Measurements from ENCODE around the gene RAD23B.
"Not testable (repeated sequence)": the region's sequence is repeated elsewhere in the genome, so short reads cannot be mapped to it uniquely, and the experiment has no call there.

RAD23B gene

DNA sequence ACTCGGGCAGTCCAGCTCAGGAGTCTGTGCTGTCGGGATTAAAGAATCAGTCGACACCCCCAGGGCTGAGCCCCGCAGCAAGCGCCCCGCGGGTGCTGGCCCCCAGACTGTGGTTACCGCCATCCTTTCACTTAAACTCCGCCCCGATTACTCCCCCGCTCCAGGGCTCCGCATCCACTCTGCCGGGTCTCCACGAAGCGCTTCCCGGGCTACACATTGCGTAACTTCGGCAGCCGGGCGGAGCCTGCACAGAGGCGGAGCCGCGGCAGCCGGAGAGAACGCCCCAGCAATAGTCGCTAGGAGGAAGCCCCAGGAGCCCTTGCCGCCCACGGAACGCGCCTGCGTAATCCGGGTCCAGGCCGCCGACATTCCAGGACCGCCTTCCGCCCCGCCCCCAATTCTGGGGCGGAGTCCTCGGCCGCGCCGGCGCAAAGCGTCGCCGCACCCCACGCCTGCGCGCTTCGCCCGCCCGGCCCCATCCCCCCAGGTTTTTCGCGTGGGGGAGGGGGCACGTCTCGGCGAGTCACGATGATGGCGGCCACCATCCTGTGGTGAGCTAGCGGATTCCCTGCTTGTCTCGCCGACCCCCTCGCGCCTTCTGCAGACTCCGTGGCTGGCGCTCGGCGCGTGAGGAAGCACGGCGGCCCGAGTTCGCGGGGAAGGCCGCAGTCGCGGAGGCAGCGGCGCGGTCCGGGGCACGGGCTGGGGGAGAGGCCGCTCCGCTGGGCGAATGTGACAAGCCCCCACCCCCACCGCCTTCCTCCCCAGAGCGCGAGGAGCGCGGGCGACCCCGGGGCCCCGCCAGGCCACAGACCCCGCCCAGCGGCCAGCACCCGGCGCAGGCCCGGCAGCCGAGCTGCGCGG is at the start of gene RAD23B:
Gene RAD23B (plus strand): TSS at position 521 of the 864 bp plus-strand sequence. CDS start 351 bp downstream, outside the sequence.
- peak; percentile 100 for DNase-seq

DNA sequence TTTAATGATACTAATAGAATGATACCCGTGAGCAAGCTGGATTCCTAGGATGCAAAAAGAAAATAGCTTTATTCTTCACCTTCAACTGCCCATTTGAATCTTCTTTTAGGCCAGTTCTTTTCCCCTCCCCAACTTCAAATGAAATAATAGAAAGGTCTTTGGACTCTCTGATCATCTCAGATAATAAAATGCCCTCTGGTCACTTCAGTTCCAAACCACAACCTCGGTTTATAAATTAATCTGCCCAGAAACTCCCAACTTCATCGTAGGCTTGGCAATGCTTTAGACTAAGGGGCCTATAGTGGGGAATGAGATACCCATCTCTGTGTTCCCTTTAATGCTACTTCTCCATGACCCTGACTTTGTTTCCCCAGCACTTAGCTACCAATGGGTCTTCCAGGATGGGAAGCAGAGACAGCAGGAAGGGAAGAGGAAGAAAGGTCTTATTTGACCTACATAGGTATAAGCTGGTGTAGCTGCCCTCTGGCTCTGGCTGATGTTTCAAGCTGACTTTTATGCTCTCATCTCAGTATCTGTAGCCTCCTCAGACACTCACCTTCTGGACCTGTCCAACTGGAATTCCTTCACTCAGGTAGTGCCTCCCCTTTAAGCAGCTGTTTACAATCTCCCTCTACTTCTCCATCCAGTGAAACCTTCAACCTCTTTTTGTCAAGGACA is 47.2 kb upstream of the RAD23B start:
- DNase-seq = no peak

DNA sequence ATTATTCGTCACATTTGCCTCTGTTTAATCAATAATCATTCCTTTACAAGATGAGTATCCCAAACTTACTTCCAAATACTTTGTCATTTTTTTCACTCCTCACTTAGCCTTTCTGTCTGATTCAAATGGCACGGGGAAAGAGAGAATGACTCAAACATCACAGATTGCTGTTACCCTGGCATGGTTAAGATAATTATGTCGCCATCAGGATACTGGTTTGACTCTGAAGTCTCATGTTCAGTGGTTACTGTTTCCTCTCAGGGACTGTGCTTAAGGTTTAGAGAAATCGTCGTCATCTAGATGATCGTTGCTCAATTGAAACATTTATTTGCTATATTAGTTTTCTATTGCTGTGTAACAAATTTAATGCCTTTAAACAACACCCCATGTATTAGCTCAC is 45.2 kb upstream of the RAD23B start:
- DNase-seq = no peak

DNA sequence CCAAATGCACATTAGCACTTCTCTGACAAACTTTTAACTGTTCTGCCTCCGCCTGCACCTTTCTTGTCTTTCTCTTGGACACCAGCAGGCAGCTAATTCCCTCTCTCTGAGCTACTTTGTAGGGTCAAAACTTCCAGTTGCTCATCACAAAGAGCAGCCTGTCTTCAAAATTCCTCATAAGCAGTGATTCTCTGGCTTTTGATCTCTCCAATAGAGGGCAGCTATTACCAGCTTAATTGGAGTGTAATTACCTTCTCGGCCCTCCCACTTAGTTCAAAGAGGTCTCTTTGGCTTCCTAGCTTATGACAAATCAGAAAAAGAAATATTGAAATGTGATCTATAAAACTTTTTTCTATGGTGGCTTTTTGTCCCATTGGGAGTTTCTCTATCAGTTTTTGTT is 43.6 kb upstream of the RAD23B start:
- no peak for DNase-seq

DNA sequence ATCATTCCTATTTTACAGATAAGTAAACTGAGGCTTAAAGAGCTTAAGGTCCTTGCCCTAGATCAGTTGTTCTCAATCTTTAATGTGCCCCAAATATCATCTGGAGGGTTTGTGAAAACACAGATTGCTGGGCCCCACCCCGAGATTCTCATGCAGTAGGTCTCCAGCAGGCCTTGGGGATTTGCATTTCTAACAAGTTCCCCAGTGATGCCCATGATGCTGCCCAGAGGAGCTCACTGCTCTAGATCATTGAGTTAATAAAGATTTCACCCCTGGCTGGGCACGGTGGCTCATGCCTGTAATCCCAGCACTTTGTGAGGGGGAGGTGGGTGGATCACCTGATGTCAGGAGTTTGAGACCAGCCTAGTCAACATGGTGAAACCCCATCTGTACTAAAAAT is 42.8 kb upstream of the RAD23B start:
- DNase-seq = no peak

DNA sequence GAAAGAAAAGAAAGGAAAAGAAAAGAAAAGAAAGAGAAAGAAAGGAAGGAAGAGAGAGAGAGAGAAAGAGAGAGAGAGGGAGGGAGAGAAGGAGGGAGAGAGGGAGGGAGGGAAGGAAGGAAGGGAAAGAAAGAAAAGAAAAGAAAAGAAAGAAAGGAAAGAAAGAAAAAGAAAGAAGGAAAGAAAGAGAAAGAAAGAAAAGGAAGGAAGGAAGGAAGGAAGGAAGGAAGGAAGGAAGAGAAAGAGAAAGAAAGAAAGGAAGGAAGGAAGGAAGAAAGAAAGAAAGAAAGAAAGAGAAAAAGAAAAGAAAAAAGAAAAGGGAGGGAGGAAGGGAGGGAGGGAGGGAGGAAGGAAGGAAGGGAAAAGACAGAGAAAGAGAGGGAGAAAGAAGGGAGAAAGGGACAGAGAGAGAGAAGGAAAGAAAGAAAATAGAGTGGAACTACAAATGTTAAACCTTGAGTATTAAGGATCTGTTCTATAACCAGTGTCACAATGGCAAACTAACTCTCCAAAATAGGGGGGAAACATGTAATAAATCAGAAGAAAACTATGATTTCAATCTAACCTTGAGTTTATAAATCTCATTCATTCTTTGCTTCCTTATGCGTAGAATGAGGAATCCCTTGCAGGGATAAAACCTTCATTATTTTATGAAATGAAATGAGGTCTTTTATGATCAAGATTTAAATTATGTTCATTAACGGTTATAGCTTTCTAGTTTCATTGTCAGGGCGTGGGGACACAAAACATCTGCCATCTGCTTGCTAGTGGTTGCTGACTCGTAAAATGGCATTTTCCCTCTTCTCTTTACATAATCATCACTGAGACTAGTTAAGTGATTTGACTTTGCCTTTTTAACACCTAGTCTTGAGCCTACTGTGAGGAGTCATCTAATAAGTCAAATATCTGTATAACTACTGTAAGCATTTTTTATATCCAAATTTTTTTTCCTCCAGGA is 40.7 kb upstream of the RAD23B start:
- DNase-seq = no peak

DNA sequence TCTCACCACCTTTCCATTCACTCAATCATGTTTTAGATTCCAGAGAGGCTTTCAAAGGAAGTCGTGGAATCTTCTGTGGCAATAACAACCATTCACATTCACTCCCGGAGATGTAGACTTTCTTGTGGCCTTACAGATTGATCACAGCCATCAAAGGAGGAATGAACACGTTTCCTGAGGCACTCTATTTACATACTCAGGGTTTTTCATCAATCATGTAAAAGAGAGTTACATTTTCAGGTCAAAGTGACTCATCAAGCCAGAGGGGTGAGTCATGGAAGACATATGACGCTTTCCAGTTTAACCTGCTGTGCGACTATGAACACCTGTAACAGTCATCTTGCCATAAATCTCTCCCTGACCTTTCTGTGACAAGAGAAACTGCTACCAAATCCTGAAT is 39.3 kb upstream of the RAD23B start:
- no peak for DNase-seq

DNA sequence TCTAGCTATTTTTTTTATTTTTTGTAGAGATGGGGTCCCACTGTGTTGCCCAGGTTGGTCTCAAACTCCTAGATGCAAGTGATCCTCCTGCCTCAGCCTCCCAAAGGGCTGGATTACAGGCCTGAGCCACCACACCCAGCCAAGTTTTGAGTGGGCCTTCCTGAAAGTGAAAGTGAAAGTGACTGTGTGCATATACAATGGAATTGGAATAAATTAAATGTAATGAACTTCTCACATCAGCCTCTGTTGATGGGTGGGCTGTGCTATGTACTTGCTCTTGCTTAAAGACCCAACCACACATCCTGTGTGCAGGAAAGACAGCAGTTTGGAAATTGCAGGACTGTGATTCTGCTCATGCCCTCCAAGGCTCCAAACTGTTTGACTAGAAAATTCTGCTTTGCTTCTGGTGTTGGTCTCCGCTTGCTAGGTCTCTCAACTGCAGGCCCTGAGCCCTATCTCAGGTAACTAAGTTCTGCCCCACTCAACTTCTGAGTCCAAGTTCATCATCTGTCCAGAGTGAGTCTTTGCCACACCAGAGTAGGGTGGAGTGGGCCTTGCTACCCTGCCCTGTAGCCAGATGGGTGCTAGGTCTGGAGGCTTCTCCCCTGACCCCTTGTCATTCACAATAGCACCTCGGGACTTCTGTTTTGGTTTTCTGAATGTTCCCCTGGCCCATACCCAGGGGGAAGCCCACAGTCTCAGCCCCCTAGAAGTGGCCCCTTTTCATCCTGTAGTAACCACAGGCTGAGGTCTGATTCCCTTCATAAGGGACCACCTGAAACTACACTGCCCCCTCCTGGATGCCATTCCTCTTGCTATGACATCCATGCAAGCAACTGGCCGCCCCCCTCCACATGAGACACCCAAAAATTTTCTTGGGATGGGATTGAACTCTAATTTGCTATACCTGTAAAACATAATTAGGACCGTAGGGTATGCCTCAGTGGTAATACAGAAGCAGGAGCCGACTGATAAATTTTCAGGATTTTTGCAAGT is 36.5 kb upstream of the RAD23B start:
- DNase-seq = no peak

DNA sequence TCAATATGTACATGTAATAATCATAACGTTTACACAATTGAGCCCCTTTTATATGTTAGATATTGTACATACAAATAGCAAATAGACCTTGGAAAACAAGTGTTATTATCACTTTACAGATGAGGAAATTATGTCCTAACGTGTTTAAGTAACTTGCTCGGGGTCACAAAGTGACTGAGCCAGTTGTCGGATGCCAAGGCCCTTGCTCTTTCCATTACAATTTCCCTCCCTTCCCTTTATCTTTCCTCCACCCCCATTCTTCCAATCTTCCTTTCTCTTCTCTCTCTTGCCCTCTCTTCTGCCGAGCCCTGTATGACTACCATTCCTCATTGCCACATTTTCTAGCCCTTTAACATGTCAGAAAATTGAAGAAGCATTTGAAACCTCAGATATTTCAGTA is 34.4 kb upstream of the RAD23B start:
- DNase-seq = no peak

DNA sequence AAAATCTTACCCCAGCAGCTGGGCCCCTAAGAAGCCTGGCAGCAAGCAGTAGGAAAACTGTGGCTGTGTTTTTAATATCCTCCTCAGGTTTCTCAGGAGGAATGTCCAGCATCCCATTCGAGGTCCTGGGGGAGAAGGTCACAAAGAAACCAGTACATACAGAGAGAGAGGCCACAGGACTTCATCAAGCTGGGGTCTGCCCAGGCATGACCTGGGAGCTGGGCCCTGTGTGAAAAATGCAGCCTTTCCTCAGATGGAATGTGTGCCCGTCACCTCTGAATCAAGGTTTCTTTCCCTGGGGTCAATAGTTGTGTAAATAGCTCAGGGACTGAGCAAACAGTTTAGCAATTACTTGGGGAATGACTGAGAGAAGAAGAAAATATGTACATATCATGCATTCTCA is 33.9 kb upstream of the RAD23B start:
- DNase-seq = peak; percentile 45

DNA sequence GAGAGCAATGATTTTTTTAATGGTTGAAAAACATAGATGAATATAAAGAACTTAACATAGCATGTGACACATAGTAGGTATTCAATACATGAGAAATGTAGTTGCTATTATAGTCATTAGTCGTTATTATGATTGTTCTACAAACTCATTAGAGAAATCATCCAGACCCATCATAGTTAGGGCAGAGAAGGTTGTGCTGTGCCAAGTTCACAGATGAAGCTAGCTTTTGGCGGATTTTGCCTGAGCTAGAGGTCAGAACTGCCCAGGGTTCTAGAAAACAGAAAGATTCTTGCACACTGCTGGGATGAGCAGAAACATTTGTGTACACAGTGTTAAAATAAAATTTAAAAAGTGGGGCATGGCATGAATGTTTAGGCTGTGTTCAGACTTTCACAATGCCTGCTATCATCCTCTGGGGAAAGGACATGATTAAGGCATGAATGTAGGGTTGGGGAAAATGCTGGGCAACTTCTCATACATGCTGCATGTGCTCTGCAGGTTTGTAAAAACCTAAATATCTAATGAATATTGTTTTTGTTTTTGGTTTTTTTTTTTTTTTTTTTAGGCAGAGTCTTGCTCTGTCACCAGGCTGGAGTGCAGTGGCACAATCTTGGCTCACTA is 33.3 kb upstream of the RAD23B start:
- no peak for DNase-seq

DNA sequence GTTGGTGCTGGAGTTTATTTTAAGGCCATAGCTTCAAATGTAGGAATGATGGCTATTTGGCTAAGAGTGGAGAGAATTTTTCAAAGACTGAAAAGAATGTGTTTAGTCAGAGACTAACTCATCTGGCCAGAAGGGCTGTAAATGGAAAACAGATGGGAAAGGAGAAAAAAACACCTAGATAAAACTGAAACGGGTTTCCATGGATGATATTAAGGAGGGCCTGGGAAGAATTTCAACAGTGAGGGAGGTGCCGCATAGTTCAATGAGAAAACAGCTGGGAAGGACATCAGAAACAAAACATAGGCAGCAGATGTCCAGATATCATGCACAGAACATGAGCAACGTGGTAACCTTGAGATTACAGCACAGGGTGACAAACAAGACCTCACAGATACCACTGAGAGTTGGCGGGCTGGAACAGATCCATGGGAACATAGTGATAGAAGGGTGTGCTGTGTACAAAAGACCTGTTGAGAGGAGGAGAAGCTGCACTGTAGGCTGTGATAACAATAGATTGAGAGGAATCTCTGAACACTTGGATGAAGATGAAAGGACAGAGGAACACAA is 31.2 kb upstream of the RAD23B start:
- peak; percentile 73 for DNase-seq

DNA sequence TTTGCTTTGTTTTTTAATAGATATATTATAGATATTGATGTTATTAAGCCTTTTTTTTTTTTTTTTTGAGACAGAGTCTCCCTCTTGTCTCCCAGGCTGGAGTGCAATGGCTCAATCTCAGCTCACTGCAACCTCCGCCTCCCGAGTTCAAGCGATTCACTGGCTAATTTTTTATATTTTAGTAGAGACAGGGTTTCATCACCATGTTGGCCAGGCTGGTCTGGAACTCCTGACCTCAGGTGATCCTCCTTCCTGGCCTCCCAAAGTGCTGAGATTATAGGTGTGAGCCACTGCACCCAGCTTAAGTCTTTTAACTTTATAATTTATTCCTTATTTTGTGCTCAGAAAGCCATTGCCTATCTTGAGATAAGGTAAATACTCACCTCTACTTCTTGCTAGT is 24.2 kb upstream of the RAD23B start:
- DNase-seq = no peak

DNA sequence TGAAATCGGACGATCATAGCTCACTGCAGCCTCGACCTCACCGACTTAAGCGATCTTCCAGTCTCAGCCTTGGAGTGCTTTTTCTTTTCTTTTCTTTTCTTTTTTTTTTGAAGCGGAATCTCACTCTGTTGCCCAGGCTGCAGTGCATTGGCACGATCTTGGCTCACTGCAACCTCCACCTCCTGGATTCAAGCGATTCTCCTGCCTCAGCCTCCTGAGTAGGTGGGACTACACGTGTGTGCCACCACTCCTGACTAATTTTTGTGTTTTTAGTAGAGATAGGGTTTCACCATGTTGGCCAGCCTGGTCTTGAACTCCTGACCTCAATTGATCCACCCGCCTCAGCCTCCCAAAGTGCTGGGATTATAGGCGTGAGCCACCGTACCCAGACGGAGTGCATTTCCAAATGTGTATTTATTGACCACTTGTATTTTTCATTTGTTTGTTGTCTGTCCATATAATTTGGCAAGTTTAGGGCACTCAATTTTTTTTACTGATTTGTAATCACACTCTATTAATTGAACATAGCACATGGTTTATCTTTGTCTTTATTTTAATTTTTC is 23.2 kb upstream of the RAD23B start:
- not testable (repeated sequence) for DNase-seq

DNA sequence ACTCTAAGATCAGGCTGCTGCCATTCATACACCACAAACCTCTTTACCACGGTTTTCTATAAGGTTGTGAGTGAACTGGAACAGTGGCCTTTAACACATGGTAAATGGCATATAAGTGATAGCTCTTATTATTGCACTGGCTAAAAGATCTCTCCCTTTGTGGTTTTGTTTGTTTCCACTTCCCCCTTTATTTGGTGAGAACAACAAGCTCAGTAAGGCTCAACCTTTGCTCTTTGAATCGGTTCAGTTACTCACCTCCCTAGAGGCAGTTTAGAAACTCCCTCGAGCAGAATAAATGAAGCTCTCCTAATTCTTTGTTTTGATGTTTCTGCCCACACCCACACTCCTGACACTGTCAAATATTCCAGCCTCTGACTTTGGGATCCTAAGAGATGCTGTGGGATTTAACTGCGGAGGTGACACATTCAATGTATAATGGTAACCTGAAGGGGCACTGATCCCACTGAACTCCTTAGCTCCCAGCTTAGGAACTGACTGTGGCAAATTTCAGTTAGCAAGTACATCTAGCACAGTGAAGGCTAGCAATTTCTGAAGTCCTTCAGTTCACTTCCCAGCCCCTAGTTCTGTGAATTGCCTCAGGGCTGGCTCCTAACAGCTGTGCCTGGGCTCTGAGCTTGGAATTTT is 22.5 kb upstream of the RAD23B start:
- no peak for DNase-seq

DNA sequence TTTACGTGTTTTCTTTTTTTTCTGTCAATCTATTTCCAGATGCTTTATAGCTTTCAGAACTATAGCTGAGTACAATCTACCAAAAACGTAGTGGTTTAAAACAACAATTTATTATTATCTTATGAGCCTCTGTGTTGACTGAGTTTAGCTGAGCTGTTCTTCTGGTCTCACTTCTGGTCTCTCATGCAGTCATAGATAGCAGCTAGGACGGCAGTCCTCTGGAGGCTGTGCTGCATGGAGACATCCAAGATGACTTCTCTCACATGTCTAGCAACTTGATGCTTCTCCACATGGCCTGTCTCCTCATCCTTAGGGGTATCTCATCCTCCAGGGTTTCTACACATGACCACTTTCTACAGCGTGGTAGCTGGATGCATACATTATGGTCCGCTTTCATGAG is 22.0 kb upstream of the RAD23B start:
- DNase-seq = no peak

DNA sequence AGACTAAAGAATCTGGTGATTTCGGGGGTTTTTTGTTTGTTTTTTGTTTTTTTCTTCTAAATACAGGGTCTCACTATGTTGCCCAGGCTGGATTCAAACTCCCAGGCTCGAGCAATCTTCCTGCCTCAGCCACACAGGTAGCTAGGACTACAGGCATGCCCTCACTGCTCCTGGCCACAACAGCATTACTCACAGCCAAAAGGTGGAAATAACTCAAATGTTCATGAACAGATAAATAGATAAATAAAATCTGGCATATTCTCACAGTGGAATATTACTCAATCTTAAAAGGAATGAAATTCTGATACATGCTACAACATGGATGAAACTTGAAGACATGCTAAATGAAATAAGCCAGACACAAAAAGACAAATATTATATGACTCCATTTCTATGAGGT is 19.8 kb upstream of the RAD23B start:
- DNase-seq = no peak

DNA sequence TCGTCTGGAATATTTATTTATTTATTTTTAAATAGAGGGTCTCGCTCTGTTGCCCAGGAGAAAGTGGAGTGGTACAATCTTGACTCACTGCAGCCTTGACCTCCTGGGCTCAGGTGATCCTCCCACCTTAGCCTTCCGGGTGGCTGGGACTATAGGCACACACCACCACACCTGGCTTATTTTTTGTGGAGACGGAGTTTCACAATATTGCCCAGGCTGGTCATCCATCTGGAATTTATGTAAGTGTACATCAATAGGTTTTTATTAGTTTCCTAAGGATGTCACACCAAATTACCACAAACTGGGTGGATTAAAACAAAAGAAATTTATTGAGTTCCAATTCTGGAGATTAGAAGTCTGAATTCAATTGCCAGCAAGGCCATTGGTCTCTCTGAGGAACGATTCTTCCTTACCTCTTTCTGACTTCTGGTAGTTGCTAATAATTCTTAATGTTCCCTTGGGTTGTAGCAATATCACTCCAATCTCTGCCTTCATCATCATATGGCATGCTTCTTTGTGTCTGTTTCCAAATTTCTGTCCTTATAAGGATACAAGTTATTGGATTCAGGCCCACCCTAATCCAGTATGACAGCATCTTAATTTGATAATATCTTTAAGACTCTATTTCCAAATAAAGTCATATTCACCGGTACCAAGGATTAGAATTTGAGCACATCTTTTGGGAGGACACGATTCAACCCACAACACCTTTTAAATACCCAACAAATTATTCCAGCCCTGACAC is 16.3 kb upstream of the RAD23B start:
- no peak for DNase-seq

DNA sequence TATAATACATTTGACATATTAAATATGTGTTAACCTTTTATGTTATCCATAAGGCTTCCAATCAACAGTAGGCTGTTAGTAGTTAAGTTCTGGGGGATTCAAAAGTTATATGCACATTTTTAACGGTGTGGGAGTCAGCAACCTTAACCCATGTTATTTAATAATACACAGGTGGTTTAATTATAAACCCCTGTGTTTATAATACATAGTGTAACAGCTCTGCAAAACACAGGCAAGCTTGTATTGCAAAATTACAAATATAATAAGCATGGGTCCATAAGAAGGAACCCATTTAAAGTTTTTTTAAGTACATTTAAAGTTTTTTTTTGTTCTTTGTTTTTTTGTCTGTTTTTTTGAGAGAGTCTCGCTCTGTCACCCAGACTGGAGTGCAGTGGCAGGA is 14.5 kb upstream of the RAD23B start:
- DNase-seq = no peak
